ENCODE results near the gene ANKRD2.

ANKRD2 gene

DNA sequence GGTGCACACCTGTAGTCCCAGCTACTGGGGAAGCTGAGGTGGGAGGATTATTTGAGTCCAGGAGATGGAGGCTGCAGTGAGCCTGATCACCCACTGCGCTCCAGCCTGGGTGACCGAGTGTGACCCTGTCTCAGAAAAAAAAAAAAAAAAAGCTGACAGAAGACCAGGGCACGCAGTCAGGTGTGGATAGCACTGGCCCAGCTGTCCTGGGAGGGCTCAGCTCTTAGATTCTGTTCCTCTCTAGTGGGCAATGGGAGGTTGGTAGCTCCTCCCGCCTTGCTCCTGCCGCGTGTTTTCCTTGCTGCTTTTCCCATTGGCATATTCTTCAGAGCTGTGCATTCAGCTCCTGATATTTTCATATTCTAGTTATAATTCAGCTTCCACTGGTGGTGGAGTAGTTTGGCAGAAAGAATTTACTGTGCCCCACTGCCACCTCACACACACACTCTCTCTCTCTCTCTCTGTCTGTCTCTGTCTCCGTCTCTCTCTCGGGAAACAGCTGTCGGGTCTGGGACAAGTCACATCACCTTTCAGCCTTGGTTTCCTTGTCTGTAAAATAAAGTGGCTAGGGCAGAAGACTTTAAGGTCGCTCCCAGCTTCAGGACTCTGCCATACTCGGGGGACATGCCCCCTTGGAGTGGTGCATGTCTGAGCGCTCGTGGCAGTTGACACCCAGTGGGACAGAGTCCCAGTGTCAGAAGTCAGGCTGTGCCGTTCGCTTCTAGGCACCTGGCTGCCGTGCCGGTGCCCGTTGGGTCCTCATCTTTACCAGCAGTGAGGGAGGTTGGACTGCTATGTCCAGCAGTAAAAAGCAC, 25.9 kb upstream of the ANKRD2 start:
- no peak overlapping the region for H3K27ac ChIP-seq
- H3K36me3 ChIP-seq (ENCODE audit: control insufficient read depth, insufficient read depth, low read length): no peaks in the 10 kb centered on the region
- H3K4me3 ChIP-seq (ENCODE audit: low read depth, low read length): no peak overlapping the region
- H2AFZ ChIP-seq: no peak overlapping the region
- TF ChIP-seq, protein P1, sequence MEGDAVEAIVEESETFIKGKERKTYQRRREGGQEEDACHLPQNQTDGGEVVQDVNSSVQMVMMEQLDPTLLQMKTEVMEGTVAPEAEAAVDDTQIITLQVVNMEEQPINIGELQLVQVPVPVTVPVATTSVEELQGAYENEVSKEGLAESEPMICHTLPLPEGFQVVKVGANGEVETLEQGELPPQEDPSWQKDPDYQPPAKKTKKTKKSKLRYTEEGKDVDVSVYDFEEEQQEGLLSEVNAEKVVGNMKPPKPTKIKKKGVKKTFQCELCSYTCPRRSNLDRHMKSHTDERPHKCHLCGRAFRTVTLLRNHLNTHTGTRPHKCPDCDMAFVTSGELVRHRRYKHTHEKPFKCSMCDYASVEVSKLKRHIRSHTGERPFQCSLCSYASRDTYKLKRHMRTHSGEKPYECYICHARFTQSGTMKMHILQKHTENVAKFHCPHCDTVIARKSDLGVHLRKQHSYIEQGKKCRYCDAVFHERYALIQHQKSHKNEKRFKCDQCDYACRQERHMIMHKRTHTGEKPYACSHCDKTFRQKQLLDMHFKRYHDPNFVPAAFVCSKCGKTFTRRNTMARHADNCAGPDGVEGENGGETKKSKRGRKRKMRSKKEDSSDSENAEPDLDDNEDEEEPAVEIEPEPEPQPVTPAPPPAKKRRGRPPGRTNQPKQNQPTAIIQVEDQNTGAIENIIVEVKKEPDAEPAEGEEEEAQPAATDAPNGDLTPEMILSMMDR (IDR thresholded peaks at IDR 0.05): no peak
- H3K4me1 ChIP-seq: peaks cover 12% of the 10 kb centered on the region
- no peak overlapping the region for H3K9ac ChIP-seq
- no peak overlapping the region for H3K4me2 ChIP-seq (ENCODE audit: low read length)
- no peaks in the 10 kb centered on the region for H3K9me3 ChIP-seq (ENCODE audit: control insufficient read depth, low read length)
- H3K27me3 ChIP-seq (ENCODE audit: control insufficient read depth, insufficient read depth, low read length): no peaks in the 10 kb centered on the region
- peaks cover 2% of the 10 kb centered on the region for H3K79me2 ChIP-seq

DNA sequence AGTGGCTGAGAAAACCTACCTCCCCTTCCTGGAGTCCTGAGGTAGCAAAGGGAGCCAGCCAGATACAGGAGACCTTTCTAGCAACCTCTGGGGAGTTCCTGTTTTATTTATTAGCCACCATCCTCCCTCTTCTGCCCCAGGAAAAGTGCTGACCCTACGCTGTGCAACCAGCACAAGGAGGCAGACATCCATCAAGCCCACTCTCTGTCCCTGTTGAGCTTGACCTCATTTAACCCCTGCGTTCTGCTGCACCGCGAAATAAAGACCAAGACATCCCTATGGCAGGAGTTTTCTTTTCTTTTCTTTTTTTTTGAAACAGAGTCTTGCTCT, 25.3 kb upstream of the ANKRD2 start:
- TF ChIP-seq, protein P1 (IDR thresholded peaks at IDR 0.05): no peak
- no peak overlapping the region for H3K27ac ChIP-seq

DNA sequence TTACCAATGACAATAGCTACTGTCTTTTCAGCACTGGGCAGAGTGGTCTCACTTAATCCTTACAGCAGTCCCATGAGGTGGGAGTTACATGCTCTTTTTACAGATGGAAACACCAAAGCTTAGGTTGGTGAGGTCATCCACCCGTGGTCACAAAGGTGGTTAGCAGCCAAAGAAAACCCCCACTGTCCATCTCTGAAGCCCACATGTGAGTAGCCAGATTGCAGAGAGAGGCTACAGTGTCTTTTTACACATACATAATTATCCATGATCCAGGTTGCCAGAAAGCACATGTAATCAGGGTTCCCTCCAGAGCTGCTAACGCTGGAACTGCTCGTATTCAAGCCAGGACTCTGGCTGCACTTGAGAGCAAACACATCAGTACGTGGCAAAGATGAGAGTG, 24.6 kb upstream of the ANKRD2 start:
- Histone ChIP-seq H3K79me2 (peaks cover 2% of the 10 kb centered on the region), H3K36me3 (ENCODE audit: control insufficient read depth, insufficient read depth, low read length) (no peaks in the 10 kb centered on the region), H3K4me1 (peaks cover 1% of the 10 kb centered on the region), H3K4me3 (ENCODE audit: low read depth, low read length) (no peak overlapping the region), H3K9ac (no peak overlapping the region), H3K27me3 (ENCODE audit: control insufficient read depth, insufficient read depth, low read length) (no peaks in the 10 kb centered on the region), H3K27ac (no peak overlapping the region), H3K4me2 (ENCODE audit: low read length) (no peak overlapping the region), H3K9me3 (ENCODE audit: control insufficient read depth, low read length) (no peaks in the 10 kb centered on the region), H2AFZ (no peak overlapping the region)
- TF ChIP-seq, protein P1 (IDR thresholded peaks at IDR 0.05): no peak

More for the DNA sequence above, 25.3 kb upstream of the ANKRD2 start:
- Histone ChIP-seq H2AFZ (no peak overlapping the region), H3K27me3 (ENCODE audit: control insufficient read depth, insufficient read depth, low read length) (no peaks in the 10 kb centered on the region), H3K36me3 (ENCODE audit: control insufficient read depth, insufficient read depth, low read length) (no peaks in the 10 kb centered on the region), H3K4me3 (ENCODE audit: low read depth, low read length) (no peak overlapping the region), H3K4me1 (peaks cover 9% of the 10 kb centered on the region), H3K9me3 (ENCODE audit: control insufficient read depth, low read length) (no peaks in the 10 kb centered on the region), H3K79me2 (peaks cover 2% of the 10 kb centered on the region), H3K4me2 (ENCODE audit: low read length) (no peak overlapping the region), H3K9ac (no peak overlapping the region)

DNA sequence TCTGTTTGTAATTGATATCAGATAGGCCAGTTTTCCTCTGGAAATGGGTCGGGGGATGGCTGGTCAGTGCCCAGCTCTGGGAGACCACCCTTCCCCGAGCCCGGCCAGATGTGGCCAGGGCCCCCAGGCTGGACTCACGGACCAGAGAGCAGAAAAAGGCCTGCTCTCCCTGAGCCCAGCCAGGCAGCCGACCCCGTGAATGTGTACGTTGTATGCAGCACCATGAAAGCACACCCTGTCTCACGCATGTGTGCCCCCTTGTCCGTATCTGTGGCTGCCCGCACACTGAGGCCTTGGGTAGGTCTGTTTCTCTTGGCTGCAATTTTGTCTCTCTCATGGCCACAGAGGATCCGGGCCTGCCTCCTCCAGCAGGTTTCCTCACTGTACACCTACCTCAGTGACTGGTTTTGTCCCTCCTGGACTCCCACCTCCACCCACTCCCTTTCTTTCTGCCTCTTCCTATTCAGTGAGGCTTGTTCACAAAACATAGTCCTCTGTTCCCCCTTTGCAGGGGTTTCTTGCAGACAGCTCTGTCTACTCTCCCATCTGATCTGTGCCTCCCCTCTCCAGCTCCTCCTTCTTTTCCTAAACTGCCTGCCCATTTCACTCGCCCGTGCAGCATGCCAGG, 23.6 kb upstream of the ANKRD2 start:
- Histone ChIP-seq H3K27ac (no peak overlapping the region), H3K27me3 (ENCODE audit: control insufficient read depth, insufficient read depth, low read length) (no peaks in the 10 kb centered on the region), H2AFZ (no peak overlapping the region), H3K79me2 (peaks cover 2% of the 10 kb centered on the region), H3K36me3 (ENCODE audit: control insufficient read depth, insufficient read depth, low read length) (no peaks in the 10 kb centered on the region), H3K4me3 (ENCODE audit: low read depth, low read length) (no peak overlapping the region), H3K4me1 (peaks cover 4% of the 10 kb centered on the region), H3K9ac (no peak overlapping the region), H3K4me2 (ENCODE audit: low read length) (no peak overlapping the region), H3K9me3 (ENCODE audit: control insufficient read depth, low read length) (no peaks in the 10 kb centered on the region)
- TF ChIP-seq, protein P1 (IDR thresholded peaks at IDR 0.05): no peak
